ENCODE results near the gene HAS3. TPM values are rescaled to one million over a fixed set of nuclear protein-coding genes. Genes with fewer than 3 reads are reported as not detected.

The HAS3 gene
- total RNA-seq, 1 experiment from 2014 or later = 140 TPM

GRCh38 chr16:69072640-69072974 is 32.8 kb upstream of the HAS3 start:
- POLR2A ChIA-PET = interaction anchor here (0.9 to 3.2 kb wide), 21 partner anchors 8 to 162 kb away, joined by 3 to 30 read pairs (median 5); partner anchors contain the start of gene HAS3
- H3K79me2 ChIP-seq (ENCODE audit: insufficient read depth, low read length) = no peaks in the 10 kb centered on the region
- CTCF ChIA-PET = interaction anchor here (1.0 to 2.5 kb wide), 5 partner anchors 11 to 78 kb away, joined by 3 to 11 read pairs (median 4); no protein-coding TSS in a partner anchor
- intact Hi-C loops (cut with micrococcal nuclease) = loop anchor here (2.0 kb wide), 1 partner anchor 80 kb away; no protein-coding TSS in a partner anchor
- peak overlapping the region; percentile 61 for H3K9ac ChIP-seq (ENCODE audit: low read length)
- H3K9me3 ChIP-seq (ENCODE audit: control insufficient read depth in 1 of 2, insufficient read depth in 1 of 2, low read depth in 1 of 2, low read length in 2 of 2) = no peaks in the 10 kb centered on the region
- H3K36me3 ChIP-seq (ENCODE audit: control insufficient read depth in 1 of 2, insufficient read depth in 2 of 2, low read length in 2 of 2) = no peaks in the 10 kb centered on the region
- BruUV-seq (replicated peaks) = no TSS peak
- peak overlapping the region; percentile 1 to 22 for H3K4me3 ChIP-seq (replicated peaks in 1 of 2; ENCODE audit: low read depth in 1 of 2, low read length in 2 of 2)
- TF ChIP-seq SRF (IDR thresholded peaks at IDR 0.05; ENCODE audit: low read depth) (no peak), RAD21 (IDR thresholded peaks at IDR 0.05; ENCODE audit: low read depth) (no peak), YY1 (IDR thresholded peaks at IDR 0.05; ENCODE audit: extremely low read depth, insufficient replicate concordance, low read depth, low read length) (no peak), TCF7L2 (IDR thresholded peaks at IDR 0.05; ENCODE audit: borderline replicate concordance, extremely low read depth, insufficient read depth, insufficient read length) (no peak), POLR2A (IDR thresholded peaks at IDR 0.05; ENCODE audit: borderline replicate concordance, extremely low read depth, insufficient read depth, insufficient read length) (no peak), POLR2AphosphoS5 (IDR thresholded peaks at IDR 0.05; ENCODE audit: low read depth, low read length) (no peak), ELF1 (IDR thresholded peaks at IDR 0.05; ENCODE audit: borderline replicate concordance, low read depth) (no peak), FOSL1 (IDR thresholded peaks at IDR 0.05; ENCODE audit: low read depth) (0 out of 2 replicates have a peak, but pooled peaks have one; percentile 6), CEBPB (IDR thresholded peaks at IDR 0.05; ENCODE audit: low read depth) (0 out of 2 replicates have a peak, but pooled peaks have one; percentile 15), EZH2phosphoT487 (IDR thresholded peaks at IDR 0.05; ENCODE audit: borderline replicate concordance) (no peak)
- no peaks in the 10 kb centered on the region for H3K9me2 ChIP-seq (ENCODE audit: insufficient read depth)
- H3K27me3 ChIP-seq (ENCODE audit: insufficient read depth, low read length) = no peaks in the 10 kb centered on the region
- no peak overlapping the region for H2AFZ ChIP-seq (ENCODE audit: low read depth, low read length, poor library complexity, severe bottlenecking)
- RAD21 ChIA-PET (ENCODE audit: low non-redundant PET in 1 of 2, low total read pairs in 2 of 2, uncharacterized antibody in 2 of 2, unreplicated experiment in 2 of 2) = interaction anchor here (0.6 to 1.0 kb wide), 2 partner anchors 83 to 237 kb away, joined by 3 to 7 read pairs; no protein-coding TSS in a partner anchor
- peaks cover 75 to 96% of the 10 kb centered on the region in 2 experiments for H3K4me1 ChIP-seq (ENCODE audit: control insufficient read depth in 1 of 2, insufficient read depth in 2 of 2, low read length in 2 of 2)
- no peak for DNase-seq (ENCODE audit: low read depth, low spot score)
- H4K20me1 ChIP-seq (ENCODE audit: insufficient read depth) = no peaks in the 10 kb centered on the region
- H3K4me2 ChIP-seq (ENCODE audit: low read length) = peak overlapping the region; percentile 78
- ATAC-seq = no peak
- H3K27ac ChIP-seq (ENCODE audit: low read depth, low read length) = peak overlapping the region; percentile 79

Measured in HCT116 (cell line).